ENCODE data around the gene AKR1E2.

Gene AKR1E2

DNA sequence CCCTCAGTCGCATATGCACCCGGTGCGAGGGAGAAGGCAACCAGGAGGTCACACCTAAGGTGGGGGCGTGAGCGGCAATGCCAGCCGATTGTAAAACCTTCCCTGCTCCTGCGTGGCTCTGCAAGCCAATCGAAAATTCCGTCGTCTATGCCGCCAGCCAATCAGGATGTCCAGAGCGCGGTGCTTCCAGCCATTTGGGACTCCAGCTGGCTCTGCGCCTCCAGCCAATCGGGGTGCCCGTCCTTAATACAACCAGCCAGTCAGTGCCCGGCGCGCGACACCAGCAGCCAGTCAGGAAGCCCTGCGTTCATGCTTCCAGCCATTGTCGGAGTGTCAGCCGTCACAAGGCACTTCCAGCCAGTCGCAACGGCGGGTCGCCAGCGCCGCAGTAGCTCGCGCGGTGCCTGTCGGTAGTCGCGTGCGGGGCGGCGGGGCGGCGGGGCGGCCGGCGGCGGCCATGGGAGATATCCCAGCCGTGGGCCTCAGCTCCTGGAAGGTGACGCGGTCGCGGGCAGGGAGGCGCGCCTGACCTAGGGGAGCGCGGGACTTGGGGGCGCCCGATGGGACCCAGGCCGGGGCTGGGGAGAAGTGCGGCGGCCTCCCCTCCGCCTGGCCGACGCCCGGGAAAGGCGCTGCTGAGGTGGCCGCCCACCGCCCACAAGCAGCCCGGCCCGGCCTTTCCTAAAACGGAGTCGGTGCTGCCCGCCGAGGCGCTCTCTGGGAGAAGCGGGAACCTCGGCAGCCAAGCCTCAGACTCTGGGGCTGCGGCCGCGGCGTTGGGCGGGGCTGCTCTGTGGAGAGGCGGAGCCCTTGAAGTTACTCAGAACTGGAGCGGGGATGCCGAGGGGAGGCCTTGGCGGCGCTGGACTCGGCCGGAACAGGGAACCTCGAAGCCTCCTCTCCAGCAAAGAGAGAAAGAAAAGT, at the start of gene AKR1E2:
TSS of gene AKR1E2 (plus strand) at position 340 of the 924 bp plus-strand sequence. CDS start at position 458, 118 bp downstream.
- peak; percentile 92 for DNase-seq

- DNase-seq: no peak
Measured at GRCh38 chr10:4776234-4776638, 49.8 kb upstream of the AKR1E2 start.

GRCh38 chr10:4778761-4779160, 47.2 kb upstream of the AKR1E2 start:
- no peak for DNase-seq

- DNase-seq: no peak
Measured at GRCh38 chr10:4780091-4780490, 45.9 kb upstream of the AKR1E2 start.

DNA sequence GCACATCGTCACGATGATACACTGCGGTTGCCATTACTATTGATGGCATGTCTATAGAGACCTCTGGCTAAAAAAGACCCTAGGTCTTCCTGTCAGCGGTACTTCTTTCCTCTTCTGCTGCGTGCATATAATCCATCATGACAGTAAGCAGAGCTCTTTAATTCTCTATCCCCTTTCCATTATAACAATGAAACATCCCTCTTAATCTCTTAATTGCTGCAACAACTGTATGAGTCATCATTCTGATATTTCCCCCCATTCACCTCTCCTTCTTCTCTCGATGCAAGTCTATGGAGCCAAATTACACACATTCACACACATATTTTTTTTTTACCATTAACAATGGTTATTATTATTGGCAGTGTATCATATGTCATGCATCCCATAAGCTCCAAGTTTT, 45.2 kb upstream of the AKR1E2 start:
- no peak for DNase-seq

DNA sequence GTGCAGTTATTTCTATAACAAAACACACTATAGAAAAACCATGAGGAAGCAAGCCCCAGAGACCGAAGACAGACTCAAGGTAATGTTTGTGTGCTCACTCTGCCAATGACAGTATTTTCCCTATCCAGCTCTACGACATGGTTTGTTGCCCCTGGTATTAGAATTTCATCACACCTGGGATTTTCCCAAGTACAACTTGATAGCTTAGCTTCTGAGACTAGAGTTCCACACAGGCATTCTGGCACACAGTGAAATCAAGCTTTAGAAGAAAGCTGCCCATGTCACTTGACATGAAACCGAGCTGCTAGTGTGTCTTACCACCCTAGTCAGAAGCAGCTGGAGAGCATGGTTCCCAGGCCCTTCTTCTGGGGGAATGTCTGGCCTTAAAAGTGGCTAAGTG, 44.1 kb upstream of the AKR1E2 start:
- DNase-seq: no peak

GRCh38 chr10:4784667-4785333, 41.2 kb upstream of the AKR1E2 start:
- no peak for DNase-seq

DNA sequence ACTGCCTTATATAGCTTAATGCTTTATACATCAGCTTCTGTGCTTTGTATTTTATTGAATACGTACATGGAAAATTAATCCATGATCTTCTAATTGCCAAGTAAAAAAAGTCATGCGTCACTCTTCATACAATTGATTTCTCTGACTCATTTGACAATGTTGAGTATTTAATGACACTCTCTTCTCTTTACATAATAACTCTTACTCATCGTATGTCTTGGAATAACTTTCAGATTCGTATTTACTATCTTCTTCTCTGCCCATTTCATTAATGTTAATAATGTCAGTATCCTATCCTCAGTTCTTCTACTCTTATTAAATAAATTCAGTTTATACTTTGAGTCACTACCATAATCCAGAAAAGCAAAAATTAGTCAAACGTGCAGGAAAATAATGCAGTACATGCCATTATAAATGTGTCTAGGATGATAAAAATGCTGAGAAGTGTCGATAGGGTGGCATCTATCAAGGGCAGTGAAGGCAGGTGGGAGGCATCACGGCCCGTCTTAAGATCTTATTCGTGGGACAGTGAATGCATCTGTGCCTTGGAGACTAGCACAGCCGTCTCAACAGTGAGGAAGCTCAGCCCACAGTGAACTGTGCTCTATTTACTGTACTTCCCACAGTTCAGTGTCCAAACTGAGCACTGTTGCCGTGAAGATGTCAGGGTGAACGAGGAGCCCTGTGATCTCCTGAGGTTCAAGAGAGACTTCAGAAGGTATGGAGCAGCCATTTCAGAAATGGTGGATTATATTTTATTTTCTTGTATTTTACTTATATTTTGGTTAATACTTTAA, 39.8 kb upstream of the AKR1E2 start:
- DNase-seq: no peak

DNA sequence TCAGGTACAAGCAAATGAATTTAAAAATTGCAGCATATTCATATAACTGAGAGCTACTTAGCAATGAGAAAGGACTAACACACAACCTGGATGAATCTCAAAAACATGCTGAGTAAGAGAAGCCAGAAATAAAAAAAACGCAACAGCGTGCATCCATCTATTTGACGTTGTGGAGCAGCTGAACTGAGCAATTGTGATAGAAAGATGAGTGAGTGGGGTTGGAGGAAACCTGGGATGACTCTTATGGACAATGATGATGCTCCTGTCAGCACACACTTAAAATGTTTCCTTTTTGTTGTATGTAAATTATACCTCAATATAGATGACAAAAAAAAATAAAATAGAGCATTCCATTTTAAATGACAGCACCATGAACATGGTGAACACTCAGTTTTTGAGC, 36.0 kb upstream of the AKR1E2 start:
- no peak for DNase-seq

- no peak for DNase-seq
Measured at GRCh38 chr10:4790922-4791321, 35.1 kb upstream of the AKR1E2 start.

DNA sequence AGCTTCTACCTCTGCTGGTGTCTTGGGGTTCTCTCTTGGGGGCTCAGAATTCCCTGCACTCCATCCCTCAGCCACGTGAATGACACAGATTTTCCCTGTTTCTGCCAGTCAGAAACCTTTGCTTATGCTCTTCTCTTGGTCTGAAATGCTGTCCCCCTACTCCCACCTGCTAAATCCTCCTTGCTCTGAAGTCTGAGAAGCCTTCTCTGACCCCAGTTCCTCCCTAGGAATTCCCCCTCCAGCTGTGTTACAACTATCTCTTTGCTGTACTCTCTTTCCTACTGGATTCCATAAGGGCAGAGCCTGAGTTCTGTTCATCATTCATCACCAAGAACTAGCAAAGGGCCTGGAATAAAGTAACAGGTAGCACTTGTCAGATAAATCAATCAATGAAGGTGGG, 33.6 kb upstream of the AKR1E2 start:
- no peak for DNase-seq

DNA sequence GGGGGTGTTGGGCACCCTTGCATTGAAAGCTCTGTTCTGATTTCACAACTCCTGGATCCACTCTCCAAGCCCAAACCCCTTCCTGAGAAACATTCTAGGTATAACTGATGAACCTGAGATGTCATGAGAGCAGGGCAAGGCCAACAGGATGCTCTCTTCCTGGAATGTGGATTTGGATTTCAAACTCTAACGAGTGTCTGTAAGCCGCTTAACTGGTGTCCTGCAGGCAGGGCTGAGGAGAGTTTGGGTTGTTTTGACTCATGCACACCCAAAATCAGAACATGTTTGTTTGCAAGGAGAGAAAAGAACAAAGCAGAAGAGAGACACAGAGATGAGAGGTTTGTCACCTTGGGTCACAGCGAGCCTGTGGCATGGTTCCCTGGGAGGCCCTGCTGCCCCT, 24.6 kb upstream of the AKR1E2 start:
- no peak for DNase-seq

DNA sequence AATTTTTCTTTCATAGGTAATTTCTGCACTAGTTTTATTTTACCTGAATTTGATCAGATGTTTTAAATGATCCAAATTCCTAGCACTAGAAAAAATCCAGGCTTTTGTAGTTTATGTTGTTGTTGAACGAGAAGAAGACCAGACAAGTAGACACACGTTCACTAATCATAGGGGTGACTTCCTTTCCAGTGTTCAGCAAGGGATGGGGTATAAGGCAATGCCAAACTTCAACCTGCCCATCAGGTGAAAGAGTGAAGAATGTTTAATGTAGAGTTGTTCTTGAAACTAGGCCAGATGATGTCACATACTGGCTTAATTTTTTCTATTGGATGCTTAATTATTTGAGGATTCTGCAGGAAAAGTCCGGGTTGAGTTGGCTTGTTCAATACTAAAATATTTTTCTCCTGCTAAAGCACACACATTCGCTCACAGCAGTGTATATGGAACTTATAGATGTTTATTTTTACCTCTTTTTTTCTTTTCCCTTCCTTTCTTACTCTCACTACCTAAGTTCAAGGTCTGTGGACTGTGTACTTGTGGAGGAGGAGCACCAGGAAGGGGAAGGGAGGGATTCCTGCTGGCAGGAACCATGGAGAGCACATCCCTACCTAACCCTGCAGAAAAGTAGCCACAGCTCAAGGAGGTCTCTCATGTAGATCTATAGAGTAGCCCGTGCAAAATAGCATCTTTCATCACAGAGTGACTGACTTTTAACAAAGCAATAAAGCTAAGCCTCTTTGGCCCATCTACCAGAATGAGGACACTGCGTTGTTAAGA, 23.1 kb upstream of the AKR1E2 start:
- DNase-seq: no peak

GRCh38 chr10:4803822-4804221, 22.2 kb upstream of the AKR1E2 start:
- no peak for DNase-seq

- no peak for DNase-seq
Measured at GRCh38 chr10:4804465-4804864, 21.5 kb upstream of the AKR1E2 start.

DNA sequence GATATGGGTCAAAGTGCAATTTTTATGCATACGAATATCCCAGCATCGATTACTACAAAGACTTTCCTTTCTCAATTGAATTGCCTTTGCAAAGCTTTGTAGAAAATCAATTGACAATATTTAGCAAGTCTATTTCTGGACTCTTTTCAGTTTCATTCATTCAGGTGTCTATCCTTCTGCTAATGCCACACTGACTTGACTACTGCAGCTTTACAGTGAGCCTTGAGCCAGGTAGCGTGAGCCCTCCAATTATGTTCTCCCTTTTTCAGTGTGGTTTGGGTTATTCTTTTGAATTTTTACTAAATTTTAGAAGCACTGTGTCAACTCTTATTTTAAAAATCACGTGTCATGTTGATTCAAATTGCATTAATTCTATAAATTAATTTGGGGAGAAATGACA, 19.5 kb upstream of the AKR1E2 start:
- no peak for DNase-seq

- DNase-seq: no peak
Measured at GRCh38 chr10:4807761-4808507, 18.1 kb upstream of the AKR1E2 start.

GRCh38 chr10:4809156-4809555, 16.9 kb upstream of the AKR1E2 start:
- DNase-seq: no peak

DNA sequence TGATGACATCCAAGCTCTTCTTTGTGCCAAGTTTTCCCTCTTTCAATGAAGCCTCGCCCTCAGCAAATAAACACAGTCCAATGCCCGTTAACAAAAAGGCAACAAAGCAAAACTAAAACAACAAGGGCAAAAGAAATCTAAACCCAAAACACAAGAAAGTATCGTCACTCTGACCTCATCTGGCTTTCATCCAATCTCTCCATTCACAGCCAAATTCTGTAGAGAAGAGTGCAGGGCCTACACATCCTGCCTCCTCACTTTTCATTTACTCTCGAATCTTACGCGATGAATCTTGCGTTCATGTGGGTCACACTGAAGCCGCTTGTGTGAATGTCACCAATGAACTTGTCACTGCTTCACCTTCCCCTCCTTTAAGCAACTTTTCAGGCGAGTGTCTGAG, 15.9 kb upstream of the AKR1E2 start:
- DNase-seq: no peak

GRCh38 chr10:4812046-4812445, 14.0 kb upstream of the AKR1E2 start:
- no peak for DNase-seq

DNA sequence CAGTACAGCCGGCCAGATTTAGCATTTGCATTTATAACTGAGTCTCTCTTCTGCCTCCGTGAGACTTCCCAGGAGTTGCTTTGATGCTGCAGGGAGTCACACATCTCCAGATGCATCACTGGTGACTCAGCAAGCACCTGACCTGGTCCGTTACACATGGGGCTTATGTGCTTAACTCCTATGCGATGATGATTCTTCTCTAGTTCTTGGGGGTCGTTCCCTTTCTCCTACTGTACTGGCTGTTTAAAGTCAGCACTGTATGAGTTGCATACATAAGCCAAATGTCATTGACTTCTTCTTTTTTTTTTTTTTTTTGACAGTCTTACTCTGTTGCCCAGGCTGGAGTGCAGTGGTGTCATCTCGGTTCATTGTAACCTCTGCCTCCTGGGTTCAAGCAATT, 13.0 kb upstream of the AKR1E2 start:
- peak; percentile 86 for DNase-seq

- no peak for DNase-seq
Measured at GRCh38 chr10:4813496-4813895, 12.5 kb upstream of the AKR1E2 start.
